GM12878 (cell line): ENCODE data around the gene PAOX. TPM values are rescaled to one million over a fixed set of nuclear protein-coding genes. Genes with fewer than 3 reads are reported as not detected.

Source experiments
- ATAC-seq: fragments of 200-7000 bp; cut with Tn5 transposase; 3 replicates; pipeline ENCODE4 v1.9.1; 2020; ENCODE audit warnings: mild to moderate bottlenecking, moderate library complexity
- BruUV-seq: library from RNA; stranded (reverse); fragments of 400-500 nt; replicated peaks from 2 replicates; lab custom pipeline; 2021; lab: Mats Ljungman, UMichigan
- CTCF ChIA-PET: fragments of 300-600 bp; sonication (Branson Sonifier 250); formaldehyde crosslinking; extraction: SDS; loops from one replicate; lab custom pipeline; 2021; ENCODE audit warnings: inconsistent platforms; lab: Yijun Ruan, JAX
- POLR2A ChIA-PET: fragments of 350-600 bp; formaldehyde crosslinking; extraction: SDS; loops from one replicate; lab custom pipeline; 2021; ENCODE audit warnings: inconsistent platforms; lab: Charles Lee
- RAD21 ChIA-PET: fragments of 300-600 bp; sonication (Branson Sonifier 250); formaldehyde crosslinking; loops from one replicate; lab custom pipeline; 2023; ENCODE audit warnings: antibody characterized with exemption; ENCODE audit not compliant: unreplicated experiment; lab: Charles Lee
- SMC1A ChIA-PET: fragments of 300-600 bp; sonication (Branson Sonifier 250); formaldehyde crosslinking; loops from one replicate; lab custom pipeline; 2023; ENCODE audit not compliant: unreplicated experiment, uncharacterized antibody; lab: Charles Lee
- DNase-seq: peaks from one replicate; pipeline ENCODE4 v3.0.0-alpha.2; 2011; ENCODE audit warnings: low read depth, low spot score
- FAIRE-seq: peaks from 3 replicates; lab custom pipeline; 2011; peaks lifted over from hg19 to GRCh38; lab: Jason Lieb, UNC
- H2AFZ ChIP-seq: 2 replicates; pipeline ENCODE4 v1.6.0; 2011; ENCODE audit warnings: low read depth, low read length, control low read depth; ENCODE audit not compliant: control insufficient read depth
- H3K27ac ChIP-seq: 2 replicates; pipeline ENCODE4 v1.5.1; 2011; ENCODE audit warnings: control low read depth; ENCODE audit not compliant: control insufficient read depth, insufficient read depth
- H3K27me3 ChIP-seq, 2 experiments: replicated peaks in 1 of 2; 2 replicates each; pipeline versions ENCODE4 v1.6.0 to v1.6.1; 2011; ENCODE audit warnings: low read length in 1 of 2; ENCODE audit not compliant: control insufficient read depth in 2 of 2, insufficient read depth in 2 of 2
- H3K36me3 ChIP-seq, 2 experiments: 2 replicates each; pipeline ENCODE4 v1.5.1; 2011; ENCODE audit warnings: low read length in 1 of 2; ENCODE audit not compliant: control insufficient read depth in 2 of 2, insufficient read depth in 2 of 2
- H3K4me1 ChIP-seq: 2 replicates; pipeline ENCODE4 v1.6.1; 2011; ENCODE audit warnings: mild to moderate bottlenecking, low read length, moderate library complexity, mixed read lengths; ENCODE audit not compliant: control insufficient read depth, insufficient read depth
- H3K4me2 ChIP-seq: 2 replicates; pipeline ENCODE4 v1.6.0; 2011; ENCODE audit warnings: control low read depth; ENCODE audit not compliant: control insufficient read depth, insufficient read depth
- H3K4me3 ChIP-seq: fragments of 200-600 bp; sonication (generic); 2 replicates; pipeline ENCODE4 v1.5.1; 2016
- H3K79me2 ChIP-seq: 2 replicates; pipeline ENCODE4 v1.6.0; 2011; ENCODE audit warnings: low read length; ENCODE audit not compliant: control insufficient read depth, insufficient read depth
- H3K9ac ChIP-seq: 2 replicates; pipeline ENCODE4 v1.8.0; 2011; ENCODE audit warnings: low read length, control low read depth, mixed read lengths; ENCODE audit not compliant: control insufficient read depth, insufficient read depth
- H3K9me3 ChIP-seq: replicated peaks from 3 replicates; pipeline ENCODE4 v1.5.1; 2011; ENCODE audit warnings: mild to moderate bottlenecking, low read length; ENCODE audit not compliant: control insufficient read depth, insufficient read depth
- H4K20me1 ChIP-seq: 2 replicates; pipeline ENCODE4 v1.6.0; 2011; ENCODE audit not compliant: control insufficient read depth, insufficient read depth
- BHLHE40 ChIP-seq, 2 experiments: fragments of 450-650 bp in 1 of 2; IDR thresholded peaks; 2 replicates each; pipeline ENCODE4 v1.6.1; 2011 to 2017; ENCODE audit warnings: low read depth in 2 of 2, borderline replicate concordance in 1 of 2, improper control_type of control experiment in 1 of 2, low read length in 1 of 2, mild to moderate bottlenecking in 1 of 2
- DPF2 ChIP-seq: fragments of 450-650 bp; IDR thresholded peaks from 2 replicates; pipeline ENCODE4 v1.6.1; 2017; ENCODE audit warnings: mild to moderate bottlenecking
- ESRRA ChIP-seq: IDR thresholded peaks from 2 replicates; pipeline ENCODE4 v1.6.1; 2012; ENCODE audit warnings: mild to moderate bottlenecking, low read length, improper control_type of control experiment
- STAT1 ChIP-seq: fragments of 450-650 bp; conservative IDR thresholded peaks from 2 replicates; pipeline ENCODE4 v1.6.1; 2014; ENCODE audit warnings: antibody characterized with exemption, mild to moderate bottlenecking
- YBX1 ChIP-seq: fragments of 450-650 bp; IDR thresholded peaks from 2 replicates; pipeline ENCODE4 v1.6.1; 2016; ENCODE audit warnings: antibody characterized with exemption
- ZBTB40 ChIP-seq: fragments of 450-650 bp; IDR thresholded peaks from 2 replicates; pipeline ENCODE4 v1.6.1; 2016; ENCODE audit warnings: mild to moderate bottlenecking, moderate library complexity, borderline replicate concordance
- ZNF207 ChIP-seq: fragments of 450-650 bp; IDR thresholded peaks from 2 replicates; pipeline ENCODE4 v1.6.1; 2014; ENCODE audit warnings: antibody characterized with exemption, mild to moderate bottlenecking, borderline replicate concordance
- WGBS: methylation state at CpG from one replicate; pipeline ENCODE4 v1.1.6; 2016; ENCODE audit warnings: low lambda C conversion rate; ENCODE audit not compliant: insufficient replicate concordance, insufficient coverage; ENCODE audit errors: missing lambda C conversion rate; 5-methylcytosine and 5-hydroxymethylcytosine counted together
- in situ Hi-C: fragments of 300-500 bp; cut with MboI; formaldehyde crosslinking; loops from 9 replicates; pipeline ENCODE4 v1.14.3; 2018; ENCODE audit warnings: mixed read lengths
- intact Hi-C: fragments of 100-400 bp; cut with micrococcal nuclease; formaldehyde crosslinking; loops from one replicate; pipeline ENCODE4 v1.14.2; 2022; ENCODE audit not compliant: unreplicated experiment
- polyA plus RNA-seq, 11 experiments: library from polyadenylated mRNA; depleted of rRNA in 4 of 11; unstranded in 6 of 11; stranded (reverse) in 5 of 11; fragments of >200 nt; fragmentation: Nextera tagmentation in 4 of 11; fragmentation: Illumina TruSeq in 1 of 11; extraction: Ambion mirVana in 4 of 11; extraction: Trizol in 1 of 11; gene quantifications; 1 replicate in 1 of 11; 2 replicates in 10 of 11; pipeline versions ENCODE4 v1.2.1 to v1.2.3, GENCODE V29; 2011 to 2016; ENCODE audit warnings: inconsistent platforms in 2 of 11, missing spikeins in 2 of 11, low read depth in 1 of 11
- total RNA-seq, 4 experiments: library from RNA; depleted of rRNA in 3 of 4; stranded (reverse); fragments of >200 nt in 3 of 4; fragmentation: Illumina TruSeq in 1 of 4; extraction: Trizol in 1 of 4; gene quantifications; 2 replicates each; pipeline versions ENCODE4 v1.2.1 to v1.2.3, GENCODE V29; 2013 to 2021
- TF ChIP-seq, protein P1 (sequence below): fragments of 450-650 bp; formaldehyde crosslinking; IDR thresholded peaks from 2 replicates; pipeline ENCODE4 v1.4.0; 2020; ENCODE audit warnings: mild to moderate bottlenecking, moderate library complexity

Gene PAOX
- total and polyA plus RNA-seq, 10 of the 15 experiments (the other 5 are each of a cell fraction or from before 2014, with no cell fraction given): 1.2 to 22.2 (median 10.5) TPM

DNA sequence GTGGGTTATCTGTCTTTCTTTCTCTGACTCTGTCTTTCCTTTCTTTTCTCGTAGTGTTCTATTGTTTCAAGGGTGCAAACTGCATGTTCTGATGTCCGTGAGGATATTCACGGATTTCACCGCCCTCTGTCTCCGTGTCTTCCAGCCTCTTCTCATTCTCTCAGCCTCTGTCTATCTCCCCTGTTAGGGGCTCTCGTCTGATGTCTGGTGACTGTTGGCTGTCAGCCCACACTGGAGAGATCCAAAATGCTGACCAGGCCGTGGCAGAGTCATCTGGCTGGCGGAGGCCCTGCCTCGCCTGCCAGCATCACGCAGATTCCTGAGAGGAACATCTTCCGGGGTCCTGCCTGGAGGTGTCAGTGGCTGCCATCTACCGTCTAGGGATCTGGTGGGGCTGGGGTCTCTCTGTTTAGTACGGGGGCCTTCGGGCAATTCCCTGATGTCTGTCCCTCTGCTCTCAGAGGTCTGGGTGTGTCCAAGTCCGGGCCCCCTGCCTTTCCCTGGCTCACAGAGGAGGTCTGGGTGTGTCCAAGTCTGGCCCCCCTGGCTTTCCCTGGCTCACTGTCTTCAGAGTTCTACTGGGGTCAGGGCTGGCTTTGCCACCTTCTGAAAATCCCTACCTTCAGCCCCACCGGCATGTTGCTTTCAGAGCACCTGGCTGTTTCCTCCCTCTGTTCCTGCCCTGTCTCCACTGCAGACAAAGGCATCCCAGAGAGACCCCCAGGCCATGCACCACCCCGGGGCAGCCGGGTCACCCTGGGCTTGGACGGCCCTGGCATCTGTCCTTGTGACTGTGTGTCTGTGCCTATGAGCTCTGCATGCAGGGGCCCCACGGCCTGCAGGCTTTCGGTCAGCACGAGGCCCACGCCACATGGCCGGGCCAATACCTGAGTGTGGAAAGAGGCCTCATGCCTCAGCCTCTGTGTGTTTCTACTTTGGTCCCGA, 60.7 kb downstream of the PAOX start:
- H3K9me3 ChIP-seq: no peaks in the 10 kb centered on the region; the same call in 2 of the 3 replicates
- RAD21 ChIA-PET: interaction anchor here (0.8 to 2.6 kb wide), 3 partner anchors 58 to 110 kb away, joined by 3 to 12 read pairs (median 3); no protein-coding TSS in a partner anchor
- H3K4me1 ChIP-seq: no peaks in the 10 kb centered on the region
- CTCF ChIA-PET: interaction anchor here (0.7 to 3.6 kb wide), 9 partner anchors 13 to 215 kb away, joined by 3 to 36 read pairs (median 5); partner anchors contain the start of gene SCART1
- SMC1A ChIA-PET: interaction anchor here (0.7 to 1.3 kb wide), 4 partner anchors 108 to 168 kb away, joined by 3 read pairs; no protein-coding TSS in a partner anchor
- no TSS peak for BruUV-seq
- in situ Hi-C loops: no loop called here
- H3K79me2 ChIP-seq: no peaks in the 10 kb centered on the region
- no peak overlapping the region for H2AFZ ChIP-seq
- H3K27me3 ChIP-seq: no peaks in the 10 kb centered on the region
- no peak overlapping the region for H3K4me3 ChIP-seq
- H3K27ac ChIP-seq: no peak overlapping the region
- 61% methylated on average over 25 of the region's 25 CpGs for WGBS
- H4K20me1 ChIP-seq: no peaks in the 10 kb centered on the region
- no peak for FAIRE-seq
- no peak for ATAC-seq
- POLR2A ChIA-PET: no interaction called here
- TF ChIP-seq, protein P1, sequence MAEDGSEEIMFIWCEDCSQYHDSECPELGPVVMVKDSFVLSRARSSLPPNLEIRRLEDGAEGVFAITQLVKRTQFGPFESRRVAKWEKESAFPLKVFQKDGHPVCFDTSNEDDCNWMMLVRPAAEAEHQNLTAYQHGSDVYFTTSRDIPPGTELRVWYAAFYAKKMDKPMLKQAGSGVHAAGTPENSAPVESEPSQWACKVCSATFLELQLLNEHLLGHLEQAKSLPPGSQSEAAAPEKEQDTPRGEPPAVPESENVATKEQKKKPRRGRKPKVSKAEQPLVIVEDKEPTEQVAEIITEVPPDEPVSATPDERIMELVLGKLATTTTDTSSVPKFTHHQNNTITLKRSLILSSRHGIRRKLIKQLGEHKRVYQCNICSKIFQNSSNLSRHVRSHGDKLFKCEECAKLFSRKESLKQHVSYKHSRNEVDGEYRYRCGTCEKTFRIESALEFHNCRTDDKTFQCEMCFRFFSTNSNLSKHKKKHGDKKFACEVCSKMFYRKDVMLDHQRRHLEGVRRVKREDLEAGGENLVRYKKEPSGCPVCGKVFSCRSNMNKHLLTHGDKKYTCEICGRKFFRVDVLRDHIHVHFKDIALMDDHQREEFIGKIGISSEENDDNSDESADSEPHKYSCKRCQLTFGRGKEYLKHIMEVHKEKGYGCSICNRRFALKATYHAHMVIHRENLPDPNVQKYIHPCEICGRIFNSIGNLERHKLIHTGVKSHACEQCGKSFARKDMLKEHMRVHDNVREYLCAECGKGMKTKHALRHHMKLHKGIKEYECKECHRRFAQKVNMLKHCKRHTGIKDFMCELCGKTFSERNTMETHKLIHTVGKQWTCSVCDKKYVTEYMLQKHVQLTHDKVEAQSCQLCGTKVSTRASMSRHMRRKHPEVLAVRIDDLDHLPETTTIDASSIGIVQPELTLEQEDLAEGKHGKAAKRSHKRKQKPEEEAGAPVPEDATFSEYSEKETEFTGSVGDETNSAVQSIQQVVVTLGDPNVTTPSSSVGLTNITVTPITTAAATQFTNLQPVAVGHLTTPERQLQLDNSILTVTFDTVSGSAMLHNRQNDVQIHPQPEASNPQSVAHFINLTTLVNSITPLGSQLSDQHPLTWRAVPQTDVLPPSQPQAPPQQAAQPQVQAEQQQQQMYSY (CRISPR knock-in tag): no peak
- TF ChIP-seq STAT1 (no peak), ZNF207 (no peak), ZBTB40 (no peak), ESRRA (no peak), YBX1 (no peak), DPF2 (no peak), BHLHE40 (IDR thresholded peaks at IDR 0.05; ENCODE audit: borderline replicate concordance in 1 of 2, low read depth in 2 of 2, low read length in 1 of 2) (no peak)
- intact Hi-C loops: loop anchor here (1.0 to 5.0 kb wide), 3 partner anchors 58 to 168 kb away; no protein-coding TSS in a partner anchor
- H3K4me2 ChIP-seq: no peak overlapping the region
- H3K36me3 ChIP-seq: no peaks in the 10 kb centered on the region
- H3K9ac ChIP-seq: no peak overlapping the region
- no peak for DNase-seq
